Gastroesophageal sphincter (tissue), 4 donors: Measurements from ENCODE around the gene TMEM101. TPM values are rescaled to one million over a fixed set of nuclear protein-coding genes. Genes with fewer than 3 reads are reported as not detected.

Experiments used
- ATAC-seq: fragments of 150-250 bp; one replicate; pipeline ENCODE4 v1.9.1; 2016; ENCODE audit warnings: mild to moderate bottlenecking, moderate library complexity
- H3K27ac ChIP-seq, 4 donors: fragments of 200-600 bp; sonication (generic) in 3 of 4; 1 replicate in 3 of 4; 2 replicates in 1 of 4; pipeline ENCODE4 v1.5.1; 2016 to 2019
- H3K27me3 ChIP-seq: fragments of 200-600 bp; sonication (generic); one replicate; pipeline ENCODE4 v1.5.1; 2019
- H3K36me3 ChIP-seq, 2 donors: fragments of 200-600 bp; sonication (generic); one replicate each; pipeline ENCODE4 v1.5.1; 2019; ENCODE audit warnings: control low read depth in 1 of 2
- H3K4me1 ChIP-seq, 3 donors: fragments of 200-600 bp; sonication (generic); 1 replicate in 2 of 3; 2 replicates in 1 of 3; pipeline ENCODE4 v1.5.1; 2016 to 2019; ENCODE audit warnings: control low read depth in 2 of 3
- H3K4me3 ChIP-seq, 2 donors: fragments of 200-600 bp; sonication (generic); one replicate each; pipeline ENCODE4 v1.5.1; 2019; ENCODE audit warnings: mild to moderate bottlenecking in 1 of 2, moderate library complexity in 1 of 2
- H3K9me3 ChIP-seq, 3 donors: fragments of 200-600 bp; sonication (generic); one replicate each; pipeline ENCODE4 v1.5.1; 2017 to 2019; ENCODE audit warnings: control low read depth in 2 of 3
- CTCF ChIP-seq, 4 experiments: fragments of 200-600 bp in 2 of 4; fragments of 450-650 bp in 2 of 4; sonication (generic) in 1 of 4; IDR thresholded peaks; one replicate each; pipeline ENCODE4 v1.5.1; 2017 to 2019; ENCODE audit warnings: antibody characterized with exemption in 4 of 4, mild to moderate bottlenecking in 2 of 4, moderate library complexity in 2 of 4
- EP300 ChIP-seq: sonication (generic); formaldehyde crosslinking; IDR thresholded peaks from one replicate; pipeline ENCODE4 v1.6.1; 2017; ENCODE audit warnings: antibody characterized with exemption, mild to moderate bottlenecking
- POLR2A ChIP-seq, 2 donors: fragments of 450-650 bp; IDR thresholded peaks; one replicate each; pipeline ENCODE4 v1.6.1; 2017; ENCODE audit warnings: antibody characterized with exemption in 2 of 2, mild to moderate bottlenecking in 2 of 2, moderate library complexity in 1 of 2
- POLR2AphosphoS5 ChIP-seq: sonication (generic); formaldehyde crosslinking; IDR thresholded peaks from one replicate; pipeline ENCODE4 v1.6.1; 2017; ENCODE audit warnings: antibody characterized with exemption
- WGBS, 2 donors: methylation state at CpG; one replicate each; pipeline ENCODE4 v1.1.5; 2018; ENCODE audit warnings: low coverage in 1 of 2; 5-methylcytosine and 5-hydroxymethylcytosine counted together
- total RNA-seq, 4 donors: library from RNA; depleted of rRNA; stranded (reverse); fragments of >200 nt; gene quantifications; one replicate each; pipeline ENCODE4 v1.1.0, GENCODE V29; 2016

The TMEM101 gene
- total RNA-seq, 4 donors from 2014 or later, result 27.6 to 39.8 (median 33.6) TPM

DNA sequence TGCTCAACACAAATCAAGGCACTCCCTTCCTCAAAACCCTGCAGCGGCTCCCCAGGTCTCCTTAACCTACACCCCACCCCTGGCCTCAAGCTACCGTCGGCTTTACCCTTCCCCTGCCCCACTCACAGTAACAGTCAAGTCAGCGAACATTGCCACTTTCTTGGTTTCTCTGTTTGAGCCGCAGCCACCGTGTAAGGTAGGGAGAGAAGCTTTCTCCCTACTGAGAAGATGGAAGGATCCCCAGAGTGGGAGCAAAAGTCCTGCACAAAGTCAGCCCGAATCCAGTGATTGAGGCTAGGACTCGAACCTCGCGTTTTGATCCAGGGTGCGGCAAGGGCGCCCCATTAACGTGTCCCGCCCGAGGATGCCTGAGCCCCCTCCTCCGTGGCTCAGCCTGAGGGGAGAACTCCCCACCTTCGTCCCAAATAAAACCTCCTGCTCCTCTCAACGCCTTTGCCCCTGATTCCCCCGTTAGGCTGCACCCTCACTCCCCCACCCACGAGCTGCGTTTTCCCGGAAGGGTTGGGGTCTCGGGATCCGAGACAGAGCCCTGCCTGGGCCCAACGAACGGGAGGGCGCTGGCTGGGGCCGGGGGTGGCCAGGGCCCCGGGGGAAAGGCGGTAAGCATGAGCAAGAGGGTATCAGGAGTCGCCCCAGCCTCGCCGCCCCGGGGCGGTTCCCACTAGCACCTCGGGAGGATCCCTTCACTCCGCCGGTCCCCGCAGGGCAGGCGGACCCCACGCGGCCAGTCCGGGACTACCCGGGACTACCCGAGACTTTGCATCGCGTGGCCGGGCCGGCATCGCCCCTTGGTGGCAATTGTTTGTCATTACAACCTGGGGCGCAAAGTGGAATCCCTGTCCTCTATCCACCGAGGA, 20.3 kb downstream of the TMEM101 start:
- ATAC-seq, result peak; percentile 83
- H3K36me3 ChIP-seq, result no peaks in the 10 kb centered on the region
- H3K4me3 ChIP-seq, result peak overlapping the region in 1 of 2 donors; percentile 35
- H3K4me1 ChIP-seq, result peaks cover 0 to 13% (median 4%) of the 10 kb centered on the region in 3 donors
- H3K9me3 ChIP-seq, result no peaks in the 10 kb centered on the region
- TF ChIP-seq POLR2A (IDR thresholded peaks at IDR 0.05), result no peak
- TF ChIP-seq CTCF (IDR thresholded peaks at IDR 0.05), result peak in 3 of 4 experiments; percentile 78 to 90 (median 85)
- no peak overlapping the region for H3K27ac ChIP-seq
- peaks cover 6% of the 10 kb centered on the region for H3K27me3 ChIP-seq
- 12 to 46% methylated on average over 4 to 21 of the region's 52 CpGs for WGBS, 2 donors

GRCh38 chr17:43992641-43993040, 22.1 kb downstream of the TMEM101 start:
- Histone ChIP-seq H3K27me3 (peaks cover 18% of the 10 kb centered on the region), H3K27ac (no peak overlapping the region), H3K36me3 (no peaks in the 10 kb centered on the region), H3K4me1 (peaks cover 0 to 13% (median 4%) of the 10 kb centered on the region in 3 donors), H3K9me3 (no peaks in the 10 kb centered on the region), H3K4me3 (no peak overlapping the region)
- no peak for ATAC-seq
- 90 to 93% methylated on average over 8 to 13 of the region's 14 CpGs for WGBS, 2 donors
- TF ChIP-seq EP300, result no peak
- no peak for TF ChIP-seq CTCF (IDR thresholded peaks at IDR 0.05)
- no peak for TF ChIP-seq POLR2A (IDR thresholded peaks at IDR 0.05)
- TF ChIP-seq POLR2AphosphoS5, result no peak

- Histone ChIP-seq H3K27me3 (peaks cover 59% of the 10 kb centered on the region), H3K4me3 (no peak overlapping the region), H3K9me3 (no peaks in the 10 kb centered on the region), H3K4me1 (peaks cover 0 to 13% (median 8%) of the 10 kb centered on the region in 3 donors), H3K36me3 (no peaks in the 10 kb centered on the region), H3K27ac (no peak overlapping the region)
- ATAC-seq, result no peak
- TF ChIP-seq POLR2A (IDR thresholded peaks at IDR 0.05) (no peak), CTCF (IDR thresholded peaks at IDR 0.05) (no peak), EP300 (no peak)
- WGBS, 2 donors, result 79 to 85% methylated on average over 7 to 9 of the region's 9 CpGs
Measured at GRCh38 chr17:43988301-43988700, 26.5 kb downstream of the TMEM101 start.

DNA sequence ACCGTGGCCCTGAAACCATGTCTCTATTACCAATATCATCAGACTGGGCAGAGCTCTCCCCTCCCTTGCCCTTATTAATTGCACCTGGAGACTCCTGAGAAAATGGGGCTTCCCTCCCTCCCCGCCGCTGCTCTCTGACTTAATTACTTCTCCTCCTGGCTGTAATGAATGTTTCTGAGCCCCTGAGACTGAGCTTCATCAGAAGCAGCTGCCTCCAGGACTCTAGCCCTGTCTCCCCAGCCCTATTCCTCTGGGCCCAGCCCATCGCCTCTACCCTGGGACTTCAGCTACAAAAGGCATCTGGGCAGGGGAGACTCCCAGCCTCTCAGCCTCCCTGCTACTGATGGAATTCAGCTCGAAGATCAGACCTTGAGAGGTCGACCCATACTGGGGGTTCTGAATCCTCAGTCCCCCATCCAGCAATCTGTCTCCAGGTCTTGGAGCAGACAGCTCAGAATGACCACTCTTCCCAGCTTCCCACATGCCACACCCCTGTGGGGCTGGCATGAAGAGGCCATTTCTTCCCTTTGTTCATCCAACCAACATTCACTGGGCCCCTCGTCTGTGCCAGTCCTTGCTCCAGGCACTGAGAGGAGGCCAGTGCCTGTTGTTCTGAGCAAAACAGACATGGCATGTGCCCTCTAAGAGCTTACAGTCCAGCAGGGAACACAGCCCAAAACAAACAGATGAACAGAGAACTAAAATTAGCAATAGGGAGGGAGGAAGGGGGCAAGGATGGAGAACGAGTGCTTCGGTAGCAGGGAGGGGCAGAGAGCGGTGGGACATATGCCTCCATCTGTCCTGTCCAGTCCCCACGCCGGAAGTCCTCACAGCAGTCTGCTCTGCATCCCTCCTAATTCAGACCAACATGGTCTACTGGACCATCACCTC, 27.4 kb downstream of the TMEM101 start:
- Histone ChIP-seq H3K4me3 (no peak overlapping the region), H3K27me3 (peaks cover 68% of the 10 kb centered on the region), H3K27ac (no peak overlapping the region), H3K36me3 (no peaks in the 10 kb centered on the region), H3K9me3 (no peaks in the 10 kb centered on the region), H3K4me1 (peaks cover 0 to 15% (median 8%) of the 10 kb centered on the region in 3 donors)
- TF ChIP-seq POLR2A (IDR thresholded peaks at IDR 0.05) (no peak), CTCF (IDR thresholded peaks at IDR 0.05) (no peak), POLR2AphosphoS5 (no peak), EP300 (no peak)
- no peak for ATAC-seq
- 55 to 60% methylated on average over 1 to 10 of the region's 12 CpGs for WGBS, 2 donors
